ENCODE results near the gene HIP1R.

DNA sequence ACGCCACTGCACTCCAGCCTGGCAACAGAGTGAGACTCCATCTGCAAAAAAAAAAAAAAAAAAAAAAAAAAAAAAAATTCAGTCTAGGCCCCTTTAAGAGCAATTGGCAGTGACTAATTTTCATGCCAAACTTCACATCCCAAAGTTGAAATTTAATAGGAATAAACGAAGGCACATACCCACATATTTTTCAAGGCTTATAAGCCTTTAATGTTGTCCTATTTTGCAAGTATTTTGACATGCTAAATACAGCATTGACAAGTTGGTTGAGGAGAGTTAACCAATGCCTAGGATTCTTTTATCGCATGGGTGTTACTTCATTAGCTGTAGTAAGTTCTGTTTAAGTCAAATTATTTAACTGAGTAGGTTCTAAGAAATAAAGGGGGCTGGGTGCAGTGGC is 23.5 kb upstream of the HIP1R start:
- TF ChIP-seq, protein P1, sequence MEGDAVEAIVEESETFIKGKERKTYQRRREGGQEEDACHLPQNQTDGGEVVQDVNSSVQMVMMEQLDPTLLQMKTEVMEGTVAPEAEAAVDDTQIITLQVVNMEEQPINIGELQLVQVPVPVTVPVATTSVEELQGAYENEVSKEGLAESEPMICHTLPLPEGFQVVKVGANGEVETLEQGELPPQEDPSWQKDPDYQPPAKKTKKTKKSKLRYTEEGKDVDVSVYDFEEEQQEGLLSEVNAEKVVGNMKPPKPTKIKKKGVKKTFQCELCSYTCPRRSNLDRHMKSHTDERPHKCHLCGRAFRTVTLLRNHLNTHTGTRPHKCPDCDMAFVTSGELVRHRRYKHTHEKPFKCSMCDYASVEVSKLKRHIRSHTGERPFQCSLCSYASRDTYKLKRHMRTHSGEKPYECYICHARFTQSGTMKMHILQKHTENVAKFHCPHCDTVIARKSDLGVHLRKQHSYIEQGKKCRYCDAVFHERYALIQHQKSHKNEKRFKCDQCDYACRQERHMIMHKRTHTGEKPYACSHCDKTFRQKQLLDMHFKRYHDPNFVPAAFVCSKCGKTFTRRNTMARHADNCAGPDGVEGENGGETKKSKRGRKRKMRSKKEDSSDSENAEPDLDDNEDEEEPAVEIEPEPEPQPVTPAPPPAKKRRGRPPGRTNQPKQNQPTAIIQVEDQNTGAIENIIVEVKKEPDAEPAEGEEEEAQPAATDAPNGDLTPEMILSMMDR (IDR thresholded peaks at IDR 0.05; ENCODE audit: control extremely low read depth in 1 of 3, insufficient read depth in 1 of 3, low read depth in 1 of 3, low read length in 3 of 3) = no peak
- no peak for TF ChIP-seq FOSL1 (IDR thresholded peaks at IDR 0.05; ENCODE audit: insufficient read depth, low read depth, low read length)
- TF ChIP-seq, protein P2, sequence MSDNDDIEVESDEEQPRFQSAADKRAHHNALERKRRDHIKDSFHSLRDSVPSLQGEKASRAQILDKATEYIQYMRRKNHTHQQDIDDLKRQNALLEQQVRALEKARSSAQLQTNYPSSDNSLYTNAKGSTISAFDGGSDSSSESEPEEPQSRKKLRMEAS (IDR thresholded peaks at IDR 0.05) = no peak
- TF ChIP-seq EGR1 (IDR thresholded peaks at IDR 0.05; ENCODE audit: borderline replicate concordance, low read depth, low read length) = no peak
- no peak for TF ChIP-seq CREB1 (IDR thresholded peaks at IDR 0.05)
- TF ChIP-seq TCF12 (IDR thresholded peaks at IDR 0.05; ENCODE audit: low read depth, low read length) = no peak
- TF ChIP-seq EP300 (IDR thresholded peaks at IDR 0.05; ENCODE audit: borderline replicate concordance in 1 of 2, low read depth in 2 of 2, low read length in 2 of 2) = no peak
- TF ChIP-seq POLR2A (IDR thresholded peaks at IDR 0.05; ENCODE audit: control extremely low read depth in 1 of 2, low read depth in 2 of 2, low read length in 2 of 2) = no peak
- TF ChIP-seq POLR2AphosphoS5 (IDR thresholded peaks at IDR 0.05; ENCODE audit: low read depth, low read length) = no peak
- no peak for TF ChIP-seq EZH2 (IDR thresholded peaks at IDR 0.05; ENCODE audit: low read depth, low read length, severe bottlenecking)
